HCT116 (cell line): ENCODE data around the gene FRMD4A. TPM values are rescaled to one million over a fixed set of nuclear protein-coding genes. Genes with fewer than 3 reads are reported as not detected.

Experiments used
- ATAC-seq: fragments of 200-7000 bp; cut with Tn5 transposase; 2 replicates; pipeline ENCODE4 v1.9.1; 2020; ENCODE audit warnings: mild to moderate bottlenecking, moderate library complexity
- BruUV-seq: library from RNA; stranded (reverse); fragments of 400-500 nt; replicated peaks from 2 replicates; lab custom pipeline; 2021; lab: Mats Ljungman, UMichigan
- CTCF ChIA-PET: fragments of 300-600 bp; sonication (Branson Sonifier 250); formaldehyde crosslinking; loops from one replicate; lab custom pipeline; 2021; ENCODE audit warnings: antibody characterized with exemption; lab: Charles Lee
- POLR2A ChIA-PET: fragments of 300-600, 350-600 bp; sonication (Branson Sonifier 250); formaldehyde crosslinking; loops from one replicate; lab custom pipeline; 2021; ENCODE audit warnings: antibody characterized with exemption; lab: Charles Lee
- RAD21 ChIA-PET, 2 experiments: fragments of 300-600 bp; sonication (Branson Sonifier 250); formaldehyde crosslinking; loops; one replicate each; lab custom pipeline; 2023; ENCODE audit warnings: low total read pairs in 2 of 2; ENCODE audit not compliant: uncharacterized antibody in 2 of 2, unreplicated experiment in 2 of 2, low non-redundant PET in 1 of 2; lab: Charles Lee
- DNase-seq: peaks from one replicate; pipeline ENCODE4 v3.0.0-alpha.2; 2010; ENCODE audit warnings: low read depth, low spot score
- H2AFZ ChIP-seq: fragments of 200-600 bp; shearing (Covaris generic), sonication (generic); 2 replicates; pipeline ENCODE4 v1.6.1; 2017; ENCODE audit warnings: low read depth, mixed run types, mixed read lengths, antibody characterized with exemption, low read length; ENCODE audit not compliant: poor library complexity, severe bottlenecking
- H3K27ac ChIP-seq: 2 replicates; pipeline ENCODE4 v1.5.1; 2012; ENCODE audit warnings: low read depth, low read length
- H3K27me3 ChIP-seq: fragments of 200-600 bp; sonication (generic); 2 replicates; pipeline ENCODE4 v1.6.1; 2016; ENCODE audit warnings: mixed run types, low read length, mixed read lengths; ENCODE audit not compliant: insufficient read depth
- H3K36me3 ChIP-seq, 2 experiments: fragments of 200-500 bp in 1 of 2; fragments of 200-600 bp in 1 of 2; sonication (Bioruptor generic) in 1 of 2; sonication (generic) in 1 of 2; 2 replicates each; pipeline versions ENCODE4 v1.5.1 to v1.6.1; 2014 to 2016; ENCODE audit warnings: low read length in 2 of 2, inconsistent platforms in 1 of 2, mixed read lengths in 1 of 2, mixed run types in 1 of 2; ENCODE audit not compliant: insufficient read depth in 2 of 2, control insufficient read depth in 1 of 2
- H3K4me1 ChIP-seq, 2 experiments: fragments of 200-600 bp in 1 of 2; sonication (generic) in 1 of 2; 2 replicates each; pipeline versions ENCODE4 v1.5.1 to v1.6.1; 2012 to 2017; ENCODE audit warnings: low read length in 2 of 2, inconsistent platforms in 1 of 2, mild to moderate bottlenecking in 1 of 2, mixed read lengths in 1 of 2, mixed run types in 1 of 2, moderate library complexity in 1 of 2; ENCODE audit not compliant: insufficient read depth in 2 of 2, control insufficient read depth in 1 of 2
- H3K4me2 ChIP-seq: fragments of 200-600 bp; sonication (generic); 2 replicates; pipeline ENCODE4 v1.6.1; 2017; ENCODE audit warnings: mixed run types, low read length, mixed read lengths
- H3K4me3 ChIP-seq, 2 experiments: fragments of 200-600 bp in 1 of 2; sonication (generic) in 1 of 2; replicated peaks in 1 of 2; 2 replicates each; pipeline ENCODE4 v1.5.1; 2011 to 2016; ENCODE audit warnings: low read length in 2 of 2, control low read depth in 1 of 2, low read depth in 1 of 2, mild to moderate bottlenecking in 1 of 2, mixed read lengths in 1 of 2, mixed run types in 1 of 2
- H3K79me2 ChIP-seq: fragments of 200-600 bp; sonication (generic); 2 replicates; pipeline ENCODE4 v1.6.1; 2017; ENCODE audit warnings: mild to moderate bottlenecking, mixed run types, low read length, moderate library complexity, mixed read lengths; ENCODE audit not compliant: insufficient read depth
- H3K9ac ChIP-seq: fragments of 200-600 bp; sonication (generic); 2 replicates; pipeline ENCODE4 v1.6.1; 2016; ENCODE audit warnings: low read length, mixed read lengths
- H3K9me2 ChIP-seq: fragments of 200-600 bp; sonication (generic), shearing (Covaris generic); 2 replicates; pipeline ENCODE4 v1.6.1; 2017; ENCODE audit warnings: mixed run types, mild to moderate bottlenecking, moderate library complexity; ENCODE audit not compliant: insufficient read depth
- H3K9me3 ChIP-seq, 2 experiments: fragments of 200-500 bp in 1 of 2; fragments of 200-600 bp in 1 of 2; sonication (Bioruptor generic) in 1 of 2; sonication (generic) in 1 of 2; 2 replicates each; pipeline ENCODE4 v1.6.1; 2014 to 2017; ENCODE audit warnings: low read length in 2 of 2, mixed read lengths in 2 of 2, inconsistent platforms in 1 of 2, low read depth in 1 of 2, mild to moderate bottlenecking in 1 of 2, mixed run types in 1 of 2, moderate library complexity in 1 of 2; ENCODE audit not compliant: control insufficient read depth in 1 of 2, insufficient read depth in 1 of 2
- H4K20me1 ChIP-seq: fragments of 200-600 bp; sonication (generic), shearing (Covaris generic); 2 replicates; pipeline ENCODE4 v1.6.1; 2017; ENCODE audit warnings: mixed run types, mild to moderate bottlenecking, moderate library complexity; ENCODE audit not compliant: insufficient read depth
- ATF3 ChIP-seq: IDR thresholded peaks from 2 replicates; pipeline ENCODE4 v1.6.1; 2012
- CBX3 ChIP-seq: IDR thresholded peaks from 2 replicates; pipeline ENCODE4 v1.6.1; 2012; ENCODE audit warnings: low read depth
- CEBPB ChIP-seq: IDR thresholded peaks from 2 replicates; pipeline ENCODE4 v1.6.1; 2012; ENCODE audit warnings: low read depth
- CTCF ChIP-seq, 3 experiments: fragments of 200-600 bp in 1 of 3; sonication (generic) in 1 of 3; IDR thresholded peaks in 2 of 3; conservative IDR thresholded peaks in 1 of 3; 2 replicates each; pipeline ENCODE4 v1.5.1; 2012 to 2017; ENCODE audit warnings: low read depth in 2 of 3, low read length in 2 of 3, antibody characterized with exemption in 1 of 3, borderline replicate concordance in 1 of 3, control low read depth in 1 of 3, mild to moderate bottlenecking in 1 of 3, mixed read lengths in 1 of 3, mixed run types in 1 of 3, moderate library complexity in 1 of 3; ENCODE audit not compliant: insufficient read depth in 1 of 3
- EGR1 ChIP-seq: IDR thresholded peaks from 2 replicates; pipeline ENCODE4 v1.6.1; 2012; ENCODE audit warnings: low read depth
- ELF1 ChIP-seq: IDR thresholded peaks from 2 replicates; pipeline ENCODE4 v1.6.1; 2012; ENCODE audit warnings: low read depth, borderline replicate concordance
- EZH2 ChIP-seq: fragments of 200-600 bp; sonication (generic); IDR thresholded peaks from 2 replicates; pipeline ENCODE4 v1.6.1; 2017; ENCODE audit warnings: antibody characterized with exemption, mixed run types
- EZH2phosphoT487 ChIP-seq: fragments of 200-600 bp; IDR thresholded peaks from 2 replicates; pipeline ENCODE4 v1.6.1; 2018; ENCODE audit warnings: antibody characterized with exemption, borderline replicate concordance
- FOSL1 ChIP-seq: IDR thresholded peaks from 2 replicates; pipeline ENCODE4 v1.6.1; 2012; ENCODE audit warnings: low read depth
- MAX ChIP-seq: IDR thresholded peaks from 2 replicates; pipeline ENCODE4 v1.6.1; 2012
- POLR2A ChIP-seq: IDR thresholded peaks from 2 replicates; pipeline ENCODE4 v1.7.0; 2011; ENCODE audit warnings: borderline replicate concordance; ENCODE audit not compliant: insufficient read depth, insufficient read length; ENCODE audit errors: extremely low read depth
- POLR2AphosphoS5 ChIP-seq: IDR thresholded peaks from 2 replicates; pipeline ENCODE4 v1.6.1; 2011; ENCODE audit warnings: mild to moderate bottlenecking, low read depth, low read length, moderate library complexity
- RAD21 ChIP-seq: IDR thresholded peaks from 2 replicates; pipeline ENCODE4 v1.6.1; 2012; ENCODE audit warnings: low read depth, mild to moderate bottlenecking
- REST ChIP-seq: IDR thresholded peaks from 2 replicates; pipeline ENCODE4 v1.6.1; 2012; ENCODE audit warnings: low read depth
- SP1 ChIP-seq: IDR thresholded peaks from 2 replicates; pipeline ENCODE4 v1.6.1; 2012; ENCODE audit warnings: low read depth
- SRF ChIP-seq: IDR thresholded peaks from 2 replicates; pipeline ENCODE4 v1.6.1; 2012; ENCODE audit warnings: low read depth
- YY1 ChIP-seq: IDR thresholded peaks from 2 replicates; pipeline ENCODE4 v1.6.1; 2011; ENCODE audit warnings: low read length, low read depth, moderate library complexity, mild to moderate bottlenecking; ENCODE audit not compliant: insufficient replicate concordance; ENCODE audit errors: extremely low read depth
- ZBTB33 ChIP-seq: IDR thresholded peaks from 2 replicates; pipeline ENCODE4 v1.6.1; 2011; ENCODE audit warnings: mild to moderate bottlenecking, low read length, moderate library complexity; ENCODE audit not compliant: insufficient replicate concordance; ENCODE audit errors: extremely low read depth
- ZNF274 ChIP-seq: fragments of 200-500 bp; sonication (Bioruptor generic); IDR thresholded peaks from 2 replicates; pipeline ENCODE4 v1.6.1; 2014; ENCODE audit warnings: mild to moderate bottlenecking, low read depth, low read length, inconsistent platforms
- intact Hi-C: fragments of 100-400 bp; cut with micrococcal nuclease; formaldehyde crosslinking; loops from 2 replicates; pipeline ENCODE4 v1.10.0; 2022
- total RNA-seq: library from RNA; stranded (reverse); gene quantifications from one replicate; pipeline ENCODE4 v1.2.1, GENCODE V29; 2021; ENCODE audit not compliant: unreplicated experiment

The FRMD4A gene
- total RNA-seq, 1 experiment from 2014 or later = 0.20 TPM

GRCh38 chr10:13604357-13605040 lies 726.2 kb downstream of the FRMD4A start:
- RAD21 ChIA-PET = no interaction called here
- no peaks in the 10 kb centered on the region for H3K27me3 ChIP-seq
- ATAC-seq = no peak

More at GRCh38 chr10:13604357-13605040, 726.2 kb downstream of the FRMD4A start:
- ChIA-PET CTCF (interaction anchor here (0.6 to 1.0 kb wide), 2 partner anchors 9 to 173 kb away, joined by 3 read pairs; no protein-coding TSS in a partner anchor), POLR2A (no interaction called here)
- DNase-seq = no peak
- no peaks in the 10 kb centered on the region for H3K4me1 ChIP-seq
- H3K9ac ChIP-seq = no peak overlapping the region
- H3K4me2 ChIP-seq = no peak overlapping the region
- TF ChIP-seq CEBPB (no peak), RAD21 (no peak), ZBTB33 (no peak), REST (no peak), EGR1 (no peak), POLR2A (no peak), ATF3 (no peak), EZH2phosphoT487 (no peak), SRF (no peak), CTCF (IDR thresholded peaks at IDR 0.05 in 2 of 3, conservative IDR thresholded peaks at IDR 0.05 in 1 of 3; ENCODE audit: borderline replicate concordance in 1 of 3, insufficient read depth in 1 of 3, low read depth in 2 of 3, low read length in 2 of 3) (no peak), ELF1 (no peak), POLR2AphosphoS5 (no peak), SP1 (no peak), FOSL1 (no peak), CBX3 (no peak), EZH2 (no peak), YY1 (no peak), ZNF274 (no peak), MAX (no peak)
- H3K27ac ChIP-seq = no peak overlapping the region
- intact Hi-C loops = no loop called here
- H2AFZ ChIP-seq = no peak overlapping the region
- peaks cover 0 to 17% of the 10 kb centered on the region in 2 experiments; a peak in 2 of 4 replicates for H3K36me3 ChIP-seq
- no peaks in the 10 kb centered on the region for H3K9me3 ChIP-seq
- BruUV-seq = no TSS peak
- H3K79me2 ChIP-seq = no peaks in the 10 kb centered on the region
- H3K9me2 ChIP-seq = no peaks in the 10 kb centered on the region
- no peaks in the 10 kb centered on the region for H4K20me1 ChIP-seq
- no peak overlapping the region for H3K4me3 ChIP-seq
